Measurements from ENCODE around the gene TBC1D32.

GRCh38 chr6:121201105-121201504, 133.2 kb downstream of the TBC1D32 start:
- TF ChIP-seq MYC (IDR thresholded peaks at IDR 0.05; ENCODE audit: low read depth, low read length) = no peak
- no peak for TF ChIP-seq CTCF (IDR thresholded peaks at IDR 0.05; ENCODE audit: extremely low read depth in 1 of 2, insufficient read depth in 1 of 2, low read depth in 1 of 2, low read length in 2 of 2)
- TF ChIP-seq JUN (IDR thresholded peaks at IDR 0.05; ENCODE audit: borderline replicate concordance, insufficient read depth, insufficient read length, low read depth) = no peak
- TF ChIP-seq POLR2A (IDR thresholded peaks at IDR 0.05; ENCODE audit: low read depth, low read length) = no peak
- TF ChIP-seq EZH2 (IDR thresholded peaks at IDR 0.05; ENCODE audit: borderline replicate concordance, low read depth, low read length, severe bottlenecking) = no peak
- TF ChIP-seq POLR2AphosphoS5 (IDR thresholded peaks at IDR 0.05; ENCODE audit: insufficient read depth, low read depth, low read length) = no peak
- no peak for TF ChIP-seq MAX (IDR thresholded peaks at IDR 0.05; ENCODE audit: insufficient read depth, insufficient read length)
- TF ChIP-seq FOS (IDR thresholded peaks at IDR 0.05; ENCODE audit: borderline replicate concordance, insufficient read depth, low read length) = no peak

Measured in endothelial cell of umbilical vein (primary cell).